ENCODE measurements around the gene UGT1A8. TPM values are rescaled to one million over a fixed set of nuclear protein-coding genes. Genes with fewer than 3 reads are reported as not detected.

UGT1A8 gene
- total RNA-seq, 1 donor from 2014 or later = not detected

DNA sequence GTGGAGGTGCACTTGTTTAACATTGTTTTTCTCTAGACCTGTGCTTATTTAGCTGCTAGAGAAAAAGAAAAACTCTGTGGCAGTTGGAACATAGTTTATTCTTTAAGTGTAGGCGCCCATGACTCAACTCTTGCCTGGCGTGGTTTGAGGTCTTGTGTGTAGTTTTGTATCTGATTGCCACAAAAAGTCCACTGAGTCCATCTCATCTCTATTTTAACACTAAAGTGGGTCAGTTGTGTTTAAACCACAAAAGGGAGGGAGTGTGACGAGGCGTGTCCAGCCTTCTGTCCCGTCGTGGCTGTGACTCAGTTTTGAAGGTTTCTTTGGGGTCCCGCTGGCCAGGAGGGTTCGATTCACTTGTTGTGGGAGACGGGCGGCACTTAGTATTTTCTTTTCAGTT, 39.0 kb downstream of the UGT1A8 start:
- no peak overlapping the region for H3K27ac Mint-ChIP-seq (ENCODE audit: unreplicated experiment)
- H3K4me1 Mint-ChIP-seq (ENCODE audit: low read depth) = no peaks in the 10 kb centered on the region
- peaks cover 15% of the 10 kb centered on the region for H3K27me3 Mint-ChIP-seq (ENCODE audit: low read depth)
- H3K4me3 Mint-ChIP-seq (ENCODE audit: unreplicated experiment) = no peak overlapping the region
- H3K9me3 Mint-ChIP-seq (ENCODE audit: low read depth) = peaks cover 4% of the 10 kb centered on the region
- no peak for DNase-seq (ENCODE audit: low spot score)
- TF ChIP-seq, protein P1, sequence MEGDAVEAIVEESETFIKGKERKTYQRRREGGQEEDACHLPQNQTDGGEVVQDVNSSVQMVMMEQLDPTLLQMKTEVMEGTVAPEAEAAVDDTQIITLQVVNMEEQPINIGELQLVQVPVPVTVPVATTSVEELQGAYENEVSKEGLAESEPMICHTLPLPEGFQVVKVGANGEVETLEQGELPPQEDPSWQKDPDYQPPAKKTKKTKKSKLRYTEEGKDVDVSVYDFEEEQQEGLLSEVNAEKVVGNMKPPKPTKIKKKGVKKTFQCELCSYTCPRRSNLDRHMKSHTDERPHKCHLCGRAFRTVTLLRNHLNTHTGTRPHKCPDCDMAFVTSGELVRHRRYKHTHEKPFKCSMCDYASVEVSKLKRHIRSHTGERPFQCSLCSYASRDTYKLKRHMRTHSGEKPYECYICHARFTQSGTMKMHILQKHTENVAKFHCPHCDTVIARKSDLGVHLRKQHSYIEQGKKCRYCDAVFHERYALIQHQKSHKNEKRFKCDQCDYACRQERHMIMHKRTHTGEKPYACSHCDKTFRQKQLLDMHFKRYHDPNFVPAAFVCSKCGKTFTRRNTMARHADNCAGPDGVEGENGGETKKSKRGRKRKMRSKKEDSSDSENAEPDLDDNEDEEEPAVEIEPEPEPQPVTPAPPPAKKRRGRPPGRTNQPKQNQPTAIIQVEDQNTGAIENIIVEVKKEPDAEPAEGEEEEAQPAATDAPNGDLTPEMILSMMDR (IDR thresholded peaks at IDR 0.05) = no peak
- no peaks in the 10 kb centered on the region for H3K36me3 Mint-ChIP-seq (ENCODE audit: low read depth)

DNA sequence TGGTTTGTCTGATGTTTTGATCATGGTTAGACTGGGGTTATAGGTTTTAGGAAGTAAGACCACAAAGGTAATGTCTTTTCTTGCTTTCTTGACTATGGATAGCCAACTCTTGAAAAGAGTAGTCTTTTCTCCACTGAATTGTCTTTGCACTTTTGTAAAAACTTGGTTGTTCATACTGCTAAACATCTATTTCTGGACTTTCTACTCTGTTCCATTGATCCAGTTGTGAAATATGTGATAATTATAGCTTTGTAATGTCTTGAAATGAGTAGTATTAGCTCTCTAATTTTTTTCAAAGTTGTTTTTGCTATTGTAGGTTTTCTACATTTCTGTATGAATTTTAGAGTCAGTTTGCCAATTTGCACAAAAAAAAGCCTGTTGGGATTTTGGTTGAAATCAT, 41.2 kb downstream of the UGT1A8 start:
- Mint-ChIP-seq H3K27ac (ENCODE audit: unreplicated experiment) (no peak overlapping the region), H3K27me3 (ENCODE audit: low read depth) (peaks cover 14% of the 10 kb centered on the region), H3K4me3 (ENCODE audit: unreplicated experiment) (no peak overlapping the region), H3K9me3 (ENCODE audit: low read depth) (peaks cover 7% of the 10 kb centered on the region), H3K4me1 (ENCODE audit: low read depth) (no peaks in the 10 kb centered on the region), H3K36me3 (ENCODE audit: low read depth) (no peaks in the 10 kb centered on the region)
- no peak for DNase-seq (ENCODE audit: low spot score)
- TF ChIP-seq, protein P1 (IDR thresholded peaks at IDR 0.05) = no peak

DNA sequence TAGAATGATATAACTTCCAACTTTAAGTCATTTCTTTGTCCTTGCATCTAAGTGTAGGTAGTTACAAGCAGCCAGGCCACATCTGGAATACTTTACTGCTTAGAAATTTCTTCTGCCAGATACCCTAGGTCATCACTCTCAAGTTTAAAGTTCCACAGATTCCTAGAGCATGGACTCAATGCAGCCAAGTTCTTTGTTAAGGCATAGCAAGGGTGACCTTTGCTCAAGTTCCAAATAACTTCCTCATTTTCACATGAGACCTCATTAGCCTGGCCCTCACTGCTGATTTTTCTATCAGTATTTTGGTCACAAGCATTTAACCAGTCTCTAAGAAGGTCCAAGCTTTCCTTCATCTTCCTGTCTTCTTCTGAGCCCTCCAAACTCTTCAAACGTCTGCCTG, 46.5 kb downstream of the UGT1A8 start:
- TF ChIP-seq, protein P1 (IDR thresholded peaks at IDR 0.05) = no peak
- no peaks in the 10 kb centered on the region for H3K36me3 Mint-ChIP-seq (ENCODE audit: low read depth)
- no peak overlapping the region for H3K4me3 Mint-ChIP-seq (ENCODE audit: unreplicated experiment)
- H3K9me3 Mint-ChIP-seq (ENCODE audit: low read depth) = peaks cover 11% of the 10 kb centered on the region
- peaks cover 14% of the 10 kb centered on the region for H3K27me3 Mint-ChIP-seq (ENCODE audit: low read depth)
- DNase-seq (ENCODE audit: low spot score) = no peak
- no peak overlapping the region for H3K27ac Mint-ChIP-seq (ENCODE audit: unreplicated experiment)
- H3K4me1 Mint-ChIP-seq (ENCODE audit: low read depth) = no peaks in the 10 kb centered on the region

DNA sequence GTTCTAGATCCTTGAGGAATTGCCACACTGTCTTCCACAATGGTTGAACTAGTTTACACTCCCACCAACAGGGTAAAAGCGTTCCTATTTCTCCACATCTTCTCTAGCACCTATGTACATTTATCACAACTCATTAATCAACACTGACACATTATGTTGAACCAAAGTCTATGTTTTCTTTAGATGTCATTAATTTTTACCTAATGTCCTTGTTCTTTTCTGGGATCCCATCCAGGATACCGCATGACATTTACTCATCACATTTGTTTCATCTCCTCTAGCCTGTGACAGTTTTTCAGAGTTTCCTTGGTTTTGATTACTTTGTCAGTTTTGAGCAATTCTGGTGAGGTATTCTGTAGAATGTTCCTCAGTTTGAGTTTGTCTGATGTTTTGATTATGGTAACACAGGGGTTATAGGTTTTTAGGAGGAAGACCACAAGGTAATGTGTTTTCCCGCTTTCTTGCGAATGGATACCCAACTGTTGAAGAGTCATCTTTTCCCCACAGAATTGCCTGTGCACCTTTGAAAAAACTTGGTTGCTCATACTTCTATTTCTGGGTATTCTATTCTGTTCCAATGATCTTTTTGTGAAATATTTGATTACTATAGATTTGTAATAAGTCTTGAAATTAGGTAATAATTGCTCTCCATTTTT, 51.3 kb downstream of the UGT1A8 start:
- no peak overlapping the region for H3K4me3 Mint-ChIP-seq (ENCODE audit: unreplicated experiment)
- peaks cover 5% of the 10 kb centered on the region for H3K9me3 Mint-ChIP-seq (ENCODE audit: low read depth)
- peaks cover 1% of the 10 kb centered on the region for H3K36me3 Mint-ChIP-seq (ENCODE audit: low read depth)
- no peak overlapping the region for H3K27ac Mint-ChIP-seq (ENCODE audit: unreplicated experiment)
- TF ChIP-seq, protein P1 (IDR thresholded peaks at IDR 0.05) = no peak
- no peaks in the 10 kb centered on the region for H3K27me3 Mint-ChIP-seq (ENCODE audit: low read depth)
- H3K4me1 Mint-ChIP-seq (ENCODE audit: low read depth) = no peaks in the 10 kb centered on the region
- DNase-seq (ENCODE audit: low spot score) = no peak

DNA sequence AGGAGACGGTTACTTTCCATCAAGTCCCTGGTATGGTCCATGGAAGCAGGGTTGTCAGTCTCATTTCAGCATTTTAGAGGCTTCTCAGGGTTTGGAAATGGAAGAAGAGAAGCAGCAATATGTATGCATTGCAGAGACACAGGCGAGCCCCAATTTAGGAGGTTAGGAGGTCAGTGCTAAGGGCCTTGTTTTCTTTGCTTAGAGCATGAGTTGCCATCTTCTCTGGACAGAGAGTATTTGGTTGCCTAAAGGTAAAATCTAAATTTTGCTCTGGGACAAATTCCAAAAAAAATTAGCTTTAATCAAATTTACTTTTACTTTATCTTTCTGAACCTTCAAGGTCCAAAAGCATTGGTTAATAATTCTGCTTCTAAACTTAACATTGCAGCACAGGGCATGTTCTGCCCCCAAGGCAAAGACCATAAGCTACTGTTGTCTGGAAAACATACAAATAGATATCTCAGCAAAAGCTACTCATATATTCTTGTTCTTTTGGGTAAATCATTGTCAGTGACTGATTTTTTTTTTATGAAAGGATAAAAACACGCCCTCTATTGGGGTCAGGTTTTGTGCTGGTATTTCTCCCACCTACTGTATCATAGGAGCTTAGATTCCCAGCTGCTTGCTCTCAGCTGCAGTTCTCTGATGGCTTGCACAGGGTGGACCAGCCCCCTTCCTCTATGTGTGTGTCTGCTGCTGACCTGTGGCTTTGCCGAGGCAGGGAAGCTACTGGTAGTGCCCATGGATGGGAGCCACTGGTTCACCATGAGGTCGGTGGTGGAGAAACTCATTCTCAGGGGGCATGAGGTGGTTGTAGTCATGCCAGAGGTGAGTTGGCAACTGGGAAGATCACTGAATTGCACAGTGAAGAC, 54.1 kb downstream of the UGT1A8 start, which contains the start of gene UGT1A9:
UGT1A9 (plus strand) TSS at position 609 of the 872 bp plus-strand sequence; CDS start at position 646, 37 bp downstream.
- Mint-ChIP-seq H3K9me3 (ENCODE audit: low read depth) (peaks cover 3% of the 10 kb centered on the region), H3K36me3 (ENCODE audit: low read depth) (peaks cover 1% of the 10 kb centered on the region), H3K4me1 (ENCODE audit: low read depth) (peaks cover 4% of the 10 kb centered on the region), H3K27ac (ENCODE audit: unreplicated experiment) (no peak within 1 kb of the TSS), H3K4me3 (ENCODE audit: unreplicated experiment) (no peak within 1 kb of the TSS), H3K27me3 (ENCODE audit: low read depth) (no peaks in the 10 kb centered on the region)
- no peak for DNase-seq (ENCODE audit: low spot score)
- TF ChIP-seq, protein P1 (IDR thresholded peaks at IDR 0.05) = no peak

All from chondrocyte (in vitro differentiated cells).